GM12873 (cell line): ENCODE measurements around the gene MYO9A.

Experiments used
- CTCF ChIP-seq: IDR thresholded peaks from 2 replicates; pipeline ENCODE4 v1.5.1; 2012; ENCODE audit warnings: low read depth, mild to moderate bottlenecking, moderate library complexity, low read length, control low read depth; ENCODE audit not compliant: insufficient read depth; ENCODE audit errors: missing control alignments

Gene MYO9A

GRCh38 chr15:72135719-72136118 is 17.8 kb upstream of the MYO9A start:
- no peak for TF ChIP-seq CTCF

GRCh38 chr15:72133211-72133610 is 15.3 kb upstream of the MYO9A start:
- TF ChIP-seq CTCF = no peak

GRCh38 chr15:72131922-72132321 is 14.0 kb upstream of the MYO9A start:
- TF ChIP-seq CTCF = no peak

- TF ChIP-seq CTCF = no peak
Measured at GRCh38 chr15:72130272-72130671, 12.3 kb upstream of the MYO9A start.

- no peak for TF ChIP-seq CTCF
Measured at GRCh38 chr15:72128359-72128758, 10.4 kb upstream of the MYO9A start.

GRCh38 chr15:72127724-72128322 is 9.9 kb upstream of the MYO9A start:
- no peak for TF ChIP-seq CTCF

- no peak for TF ChIP-seq CTCF
Measured at GRCh38 chr15:72124218-72124617, 6.3 kb upstream of the MYO9A start.
